A549 (cell line): Measurements from ENCODE around the gene DMRT2. TPM values are rescaled to one million over a fixed set of nuclear protein-coding genes. Genes with fewer than 3 reads are reported as not detected.

ENCODE experiments used
- ATAC-seq, 2 experiments: fragments of 200-7000 bp in 1 of 2; fragments of >200 bp in 1 of 2; cut with Nextera tagmentation in 1 of 2; cut with Tn5 transposase in 1 of 2; 3 replicates each; pipeline versions ENCODE4 v1.8.0 to v1.9.1; 2018 to 2020; ENCODE audit warnings: mild to moderate bottlenecking in 1 of 2, moderate library complexity in 1 of 2
- CTCF ChIA-PET: fragments of 300-600 bp; sonication (Branson Sonifier 250); formaldehyde crosslinking; extraction: SDS; loops from one replicate; lab custom pipeline; 2021; ENCODE audit warnings: antibody characterized with exemption, inconsistent platforms; lab: Yijun Ruan, JAX
- POLR2A ChIA-PET: fragments of 350-600 bp; formaldehyde crosslinking; extraction: SDS; loops from one replicate; lab custom pipeline; 2021; ENCODE audit warnings: antibody characterized with exemption, inconsistent platforms; lab: Yijun Ruan, JAX
- DNase-seq, 2 experiments: peaks; one replicate each; pipeline versions ENCODE4 v3.0.0 to v3.0.0-alpha.2; 2011 to 2016; ENCODE audit warnings: low read depth in 1 of 2, low spot score in 1 of 2
- FAIRE-seq: peaks from 2 replicates; lab custom pipeline; 2011; peaks lifted over from hg19 to GRCh38; lab: Jason Lieb, UNC
- H3K27ac ChIP-seq, 2 experiments: fragments of >200 bp; sonication (Bioruptor Twin); formaldehyde crosslinking; 3 replicates each; pipeline ENCODE4 v1.5.1; 2016 to 2017
- H3K4me1 ChIP-seq: fragments of >200 bp; sonication (Bioruptor Twin); formaldehyde crosslinking; 3 replicates; pipeline ENCODE4 v1.6.1; 2016
- H3K4me2 ChIP-seq: fragments of >200 bp; sonication (Bioruptor Twin); formaldehyde crosslinking; 3 replicates; pipeline ENCODE4 v1.6.1; 2016
- H3K4me3 ChIP-seq: fragments of >200 bp; sonication (Bioruptor Twin); formaldehyde crosslinking; 3 replicates; pipeline ENCODE4 v1.5.1; 2016
- H3K9me3 ChIP-seq: fragments of >200 bp; sonication (Bioruptor Twin); formaldehyde crosslinking; 3 replicates; pipeline ENCODE4 v1.6.1; 2016
- ATOH8 ChIP-seq: fragments of 250-450 bp; sonication (Bioruptor Pico); IDR thresholded peaks from 2 replicates; pipeline ENCODE4 v1.5.0; 2020; ENCODE audit warnings: low read depth, mild to moderate bottlenecking, moderate library complexity
- CBX8 ChIP-seq: fragments of 200-600 bp; sonication (generic); IDR thresholded peaks from 2 replicates; pipeline ENCODE4 v1.6.1; 2016
- CEBPB ChIP-seq, 2 experiments: fragments of >200 bp in 1 of 2; sonication (Bioruptor Twin) in 1 of 2; formaldehyde crosslinking in 1 of 2; IDR thresholded peaks; 2 replicates each; pipeline ENCODE4 v1.6.1; 2012 to 2016
- CHD2 ChIP-seq: fragments of 150-350 bp; IDR thresholded peaks from 2 replicates; pipeline ENCODE4 v1.6.1; 2014; ENCODE audit warnings: low read length; ENCODE audit not compliant: partially characterized antibody
- CHD4 ChIP-seq: fragments of 200-600 bp; sonication (generic); IDR thresholded peaks from 2 replicates; pipeline ENCODE4 v1.6.1; 2016; ENCODE audit warnings: antibody characterized with exemption, mild to moderate bottlenecking, borderline replicate concordance
- EHF ChIP-seq: fragments of 250-450 bp; sonication (Bioruptor Pico); IDR thresholded peaks from 2 replicates; pipeline ENCODE4 v1.5.0; 2020; ENCODE audit warnings: mild to moderate bottlenecking
- FOSB ChIP-seq: fragments of 250-450 bp; sonication (Bioruptor Pico); IDR thresholded peaks from 2 replicates; pipeline ENCODE4 v1.5.0; 2020; ENCODE audit warnings: mild to moderate bottlenecking, moderate library complexity
- FOXS1 ChIP-seq: fragments of 250-450 bp; sonication (Bioruptor Pico); IDR thresholded peaks from 2 replicates; pipeline ENCODE4 v1.5.0; 2020; ENCODE audit warnings: mild to moderate bottlenecking, moderate library complexity
- HDAC2 ChIP-seq: fragments of 200-600 bp; sonication (generic); IDR thresholded peaks from 2 replicates; pipeline ENCODE4 v1.6.1; 2016
- HMGXB4 ChIP-seq: fragments of 250-450 bp; sonication (Bioruptor Pico); IDR thresholded peaks from 2 replicates; pipeline ENCODE4 v1.5.0; 2021; ENCODE audit warnings: mild to moderate bottlenecking, moderate library complexity, borderline replicate concordance
- HOXB5 ChIP-seq: fragments of 250-450 bp; sonication (Bioruptor Pico); IDR thresholded peaks from 2 replicates; pipeline ENCODE4 v1.5.0; 2020; ENCODE audit warnings: mild to moderate bottlenecking, moderate library complexity
- KDM1A ChIP-seq: fragments of 200-600 bp; sonication (generic); IDR thresholded peaks from 2 replicates; pipeline ENCODE4 v1.6.1; 2016; ENCODE audit warnings: low read depth, mild to moderate bottlenecking
- MAFK ChIP-seq: fragments of 450-650 bp; IDR thresholded peaks from 2 replicates; pipeline ENCODE4 v1.6.1; 2014; ENCODE audit not compliant: partially characterized antibody
- MAZ ChIP-seq: fragments of 150-350 bp; IDR thresholded peaks from 2 replicates; pipeline ENCODE4 v1.6.1; 2014; ENCODE audit warnings: antibody characterized with exemption, low read depth, low read length, borderline replicate concordance
- NFE2L2 ChIP-seq: fragments of 150-350 bp; conservative IDR thresholded peaks from 2 replicates; pipeline ENCODE4 v1.6.1; 2014; ENCODE audit warnings: low read length
- RARB ChIP-seq: fragments of 250-450 bp; sonication (Bioruptor Pico); IDR thresholded peaks from 2 replicates; pipeline ENCODE4 v1.8.0; 2021; ENCODE audit warnings: mild to moderate bottlenecking, moderate library complexity
- RFX5 ChIP-seq: fragments of 450-650 bp; IDR thresholded peaks from 2 replicates; pipeline ENCODE4 v1.7.1; 2014; ENCODE audit warnings: antibody characterized with exemption, mild to moderate bottlenecking, moderate library complexity
- SMC3 ChIP-seq: fragments of >200 bp; sonication (Bioruptor Twin); formaldehyde crosslinking; IDR thresholded peaks from 3 replicates; pipeline ENCODE4 v1.6.1; 2018; ENCODE audit warnings: inconsistent platforms
- TFCP2L1 ChIP-seq: fragments of 250-450 bp; sonication (Bioruptor Pico); IDR thresholded peaks from 2 replicates; pipeline ENCODE4 v1.5.0; 2021; ENCODE audit warnings: mild to moderate bottlenecking
- ZNF302 ChIP-seq: fragments of 250-450 bp; sonication (Bioruptor Pico); IDR thresholded peaks from 2 replicates; pipeline ENCODE4 v1.9.0; 2021; ENCODE audit warnings: inconsistent platforms, mild to moderate bottlenecking, moderate library complexity
- WGBS: methylation state at CpG from one replicate; pipeline ENCODE4 v1.1.6; 2017; ENCODE audit errors: missing lambda C conversion rate; 5-methylcytosine and 5-hydroxymethylcytosine counted together
- polyA plus RNA-seq, 4 experiments: library from polyadenylated mRNA; depleted of rRNA in 3 of 4; stranded (reverse); fragments of >200 nt; fragmentation: RNase III in 1 of 4; extraction: RNeasy Plus Mini Kit Qiagen cat#74134 plus additional on column Dnase treatment in 1 of 4; gene quantifications; 2 replicates in 3 of 4; 3 replicates in 1 of 4; pipeline ENCODE4 v1.2.3, GENCODE V29; 2011 to 2017
- TF ChIP-seq, protein P1 (sequence below): fragments of 150-350 bp; IDR thresholded peaks from 2 replicates; pipeline ENCODE4 v1.6.1; 2014; ENCODE audit warnings: low read depth, mild to moderate bottlenecking, low read length
- TF ChIP-seq, protein P2 (sequence below): fragments of >200 bp; sonication (Bioruptor Twin); formaldehyde crosslinking; IDR thresholded peaks from 3 replicates; pipeline ENCODE4 v1.6.1; 2016

DMRT2 gene
- polyA plus RNA-seq, 2 of the 4 experiments (the other 2 are of a cell fraction): 0.06 TPM; not detected in 1

DNA sequence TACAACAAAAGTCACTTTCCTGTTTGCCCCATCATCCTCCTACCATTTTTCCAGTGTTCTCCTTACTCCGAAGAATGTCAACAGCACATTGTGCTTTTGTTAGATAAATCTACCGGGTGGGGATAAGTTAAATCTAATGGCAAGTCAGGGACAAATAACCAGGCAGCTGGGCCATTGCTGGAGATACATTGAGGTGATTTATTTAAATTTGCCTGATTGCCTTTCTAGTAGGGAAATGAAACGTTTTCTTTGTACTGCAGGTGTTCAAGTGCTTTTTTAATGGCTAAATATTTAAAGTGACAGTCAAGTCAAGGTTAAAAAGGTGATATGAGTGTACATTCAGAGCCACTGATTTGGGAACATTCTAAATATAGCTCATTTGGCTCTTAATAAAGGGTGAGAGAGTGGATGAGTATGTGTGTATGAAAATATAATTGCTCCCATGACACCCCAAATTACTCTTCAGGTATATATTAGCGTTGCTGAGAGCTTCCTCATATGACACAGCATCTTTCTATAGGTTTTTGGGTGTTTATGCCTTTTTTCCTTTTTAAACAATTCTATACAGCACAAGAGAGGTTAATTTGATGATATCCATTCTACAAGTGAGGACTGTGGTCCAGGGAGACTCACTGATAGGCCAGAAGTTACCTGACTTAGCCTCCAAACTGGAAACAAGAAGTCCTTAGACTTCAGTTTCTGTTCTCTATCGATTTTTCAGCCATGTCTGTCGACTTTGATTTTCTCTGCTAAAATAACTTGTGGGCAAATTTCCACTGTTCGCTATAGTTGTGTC is 51.9 kb downstream of the DMRT2 start:
- no peak overlapping the region for H3K27ac ChIP-seq
- 27% methylated on average over 7 of the region's 7 CpGs for WGBS
- POLR2A ChIA-PET: no interaction called here
- H3K4me1 ChIP-seq: no peaks in the 10 kb centered on the region
- FAIRE-seq (no peak), ATAC-seq (no peak), DNase-seq (no peak)
- H3K4me2 ChIP-seq: no peak overlapping the region
- 0 out of 3 replicates have a peak, but pooled peaks cover 2% of the 10 kb centered on the region for H3K9me3 ChIP-seq
- CTCF ChIA-PET: interaction anchor here (0.6 to 1.3 kb wide), 2 partner anchors 28 to 326 kb away, joined by 3 to 4 read pairs; no protein-coding TSS in a partner anchor
- H3K4me3 ChIP-seq: no peak overlapping the region
- TF ChIP-seq CHD4 (no peak), SMC3 (no peak), RARB (CRISPR knock-in tag) (no peak), CEBPB (IDR thresholded peaks at IDR 0.05) (no peak), TFCP2L1 (CRISPR knock-in tag) (no peak), FOSB (no peak), KDM1A (no peak), HOXB5 (CRISPR knock-in tag) (no peak), EHF (CRISPR knock-in tag) (no peak), NFE2L2 (no peak), RFX5 (no peak), HDAC2 (no peak), CBX8 (no peak), HMGXB4 (CRISPR knock-in tag) (no peak)
- TF ChIP-seq, protein P1, sequence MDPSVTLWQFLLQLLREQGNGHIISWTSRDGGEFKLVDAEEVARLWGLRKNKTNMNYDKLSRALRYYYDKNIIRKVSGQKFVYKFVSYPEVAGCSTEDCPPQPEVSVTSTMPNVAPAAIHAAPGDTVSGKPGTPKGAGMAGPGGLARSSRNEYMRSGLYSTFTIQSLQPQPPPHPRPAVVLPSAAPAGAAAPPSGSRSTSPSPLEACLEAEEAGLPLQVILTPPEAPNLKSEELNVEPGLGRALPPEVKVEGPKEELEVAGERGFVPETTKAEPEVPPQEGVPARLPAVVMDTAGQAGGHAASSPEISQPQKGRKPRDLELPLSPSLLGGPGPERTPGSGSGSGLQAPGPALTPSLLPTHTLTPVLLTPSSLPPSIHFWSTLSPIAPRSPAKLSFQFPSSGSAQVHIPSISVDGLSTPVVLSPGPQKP: no peak
- TF ChIP-seq, protein P2, sequence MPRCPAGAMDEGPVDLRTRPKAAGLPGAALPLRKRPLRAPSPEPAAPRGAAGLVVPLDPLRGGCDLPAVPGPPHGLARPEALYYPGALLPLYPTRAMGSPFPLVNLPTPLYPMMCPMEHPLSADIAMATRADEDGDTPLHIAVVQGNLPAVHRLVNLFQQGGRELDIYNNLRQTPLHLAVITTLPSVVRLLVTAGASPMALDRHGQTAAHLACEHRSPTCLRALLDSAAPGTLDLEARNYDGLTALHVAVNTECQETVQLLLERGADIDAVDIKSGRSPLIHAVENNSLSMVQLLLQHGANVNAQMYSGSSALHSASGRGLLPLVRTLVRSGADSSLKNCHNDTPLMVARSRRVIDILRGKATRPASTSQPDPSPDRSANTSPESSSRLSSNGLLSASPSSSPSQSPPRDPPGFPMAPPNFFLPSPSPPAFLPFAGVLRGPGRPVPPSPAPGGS: no peak

GRCh38 chr9:1102642-1102970 is 52.4 kb downstream of the DMRT2 start:
- Histone ChIP-seq H3K4me3 (no peak overlapping the region), H3K4me1 (no peaks in the 10 kb centered on the region), H3K9me3 (0 out of 3 replicates have a peak, but pooled peaks cover 2% of the 10 kb centered on the region), H3K4me2 (no peak overlapping the region), H3K27ac (no peak overlapping the region)
- POLR2A ChIA-PET: no interaction called here
- ATAC-seq (no peak), FAIRE-seq (no peak), DNase-seq (no peak)
- TF ChIP-seq CHD2 (no peak), HMGXB4 (CRISPR knock-in tag) (no peak), MAFK (no peak), FOXS1 (no peak), MAZ (no peak), ATOH8 (CRISPR knock-in tag) (no peak), ZNF302 (CRISPR knock-in tag) (no peak), FOSB (no peak)
- CTCF ChIA-PET: no interaction called here
- WGBS: 30% methylated on average over 2 of the region's 2 CpGs
